HEK293 (cell line): Measurements from ENCODE around the gene PPIL4.

Experiments
- BCL11B ChIP-seq: fragments of 450-650 bp; formaldehyde crosslinking; IDR thresholded peaks from 2 replicates; pipeline ENCODE4 v1.5.1; 2016; ENCODE audit warnings: low read depth, missing biosample characterization, missing genetic modification characterization
- CTCF ChIP-seq: fragments of 450-650 bp; formaldehyde crosslinking; IDR thresholded peaks from 2 replicates; pipeline ENCODE4 v1.5.1; 2016; ENCODE audit warnings: missing biosample characterization, missing genetic modification characterization
- GLI4 ChIP-seq: fragments of 450-650 bp; formaldehyde crosslinking; IDR thresholded peaks from 2 replicates; pipeline ENCODE4 v1.5.1; 2016; ENCODE audit warnings: missing biosample characterization, missing genetic modification characterization
- PBX3 ChIP-seq: sonication (generic); formaldehyde crosslinking; IDR thresholded peaks from 2 replicates; pipeline ENCODE4 v1.8.1; 2022; ENCODE audit warnings: mild to moderate bottlenecking, moderate library complexity, missing genetic modification reagents
- RBAK ChIP-seq: fragments of 450-650 bp; formaldehyde crosslinking; IDR thresholded peaks from 2 replicates; pipeline ENCODE4 v1.5.1; 2016; ENCODE audit warnings: missing biosample characterization, missing genetic modification characterization
- TCF7L2 ChIP-seq: IDR thresholded peaks from 2 replicates; pipeline ENCODE4 v1.6.1; 2011; ENCODE audit warnings: low read depth, mild to moderate bottlenecking, inconsistent platforms, low read length, moderate library complexity, borderline replicate concordance
- YY1 ChIP-seq: fragments of 450-650 bp; formaldehyde crosslinking; IDR thresholded peaks from 2 replicates; pipeline ENCODE4 v1.5.1; 2018; ENCODE audit warnings: missing biosample characterization, missing genetic modification characterization
- ZIC2 ChIP-seq: fragments of 450-650 bp; formaldehyde crosslinking; IDR thresholded peaks from 2 replicates; pipeline ENCODE4 v1.5.1; 2016; ENCODE audit warnings: missing biosample characterization, missing genetic modification characterization
- ZNF214 ChIP-seq: fragments of 450-650 bp; formaldehyde crosslinking; IDR thresholded peaks from 2 replicates; pipeline ENCODE4 v1.5.1; 2017; ENCODE audit warnings: missing biosample characterization, mild to moderate bottlenecking, missing genetic modification characterization, borderline replicate concordance
- ZNF677 ChIP-seq: fragments of 450-650 bp; IDR thresholded peaks from 2 replicates; pipeline ENCODE4 v1.5.0; 2018; ENCODE audit warnings: missing biosample characterization, mild to moderate bottlenecking, missing genetic modification characterization, moderate library complexity
- ZXDB ChIP-seq: fragments of 450-650 bp; formaldehyde crosslinking; IDR thresholded peaks from 2 replicates; pipeline ENCODE4 v1.5.1; 2016; ENCODE audit warnings: missing biosample characterization, missing genetic modification characterization

GRCh38 chr6:149510793-149511512 is 34.9 kb downstream of the PPIL4 start:
- TF ChIP-seq PBX3 (CRISPR knock-in tag) (no peak), ZIC2 (tag by site-specific recombination) (no peak), RBAK (no peak), CTCF (no peak), BCL11B (tag by site-specific recombination) (no peak), ZNF677 (no peak), ZXDB (no peak), TCF7L2 (no peak), YY1 (tag by site-specific recombination) (no peak), ZNF214 (tag by site-specific recombination) (no peak), GLI4 (tag by site-specific recombination) (no peak)
